Urothelium cell line (cell line): Measurements from ENCODE around the gene ANGEL1.

Source experiments
- DNase-seq: peaks from one replicate; pipeline ENCODE4 v3.0.0; 2011; ENCODE audit warnings: low spot score, mixed read lengths
- FAIRE-seq: peaks from 2 replicates; lab custom pipeline; 2011; peaks lifted over from hg19 to GRCh38; lab: Jason Lieb, UNC

ANGEL1 gene

GRCh38 chr14:76780058-76780345, 32.7 kb downstream of the ANGEL1 start:
- DNase-seq (no peak), FAIRE-seq (peak; percentile 32)

GRCh38 chr14:76779221-76780057, 33.2 kb downstream of the ANGEL1 start:
- FAIRE-seq, result no peak

DNA sequence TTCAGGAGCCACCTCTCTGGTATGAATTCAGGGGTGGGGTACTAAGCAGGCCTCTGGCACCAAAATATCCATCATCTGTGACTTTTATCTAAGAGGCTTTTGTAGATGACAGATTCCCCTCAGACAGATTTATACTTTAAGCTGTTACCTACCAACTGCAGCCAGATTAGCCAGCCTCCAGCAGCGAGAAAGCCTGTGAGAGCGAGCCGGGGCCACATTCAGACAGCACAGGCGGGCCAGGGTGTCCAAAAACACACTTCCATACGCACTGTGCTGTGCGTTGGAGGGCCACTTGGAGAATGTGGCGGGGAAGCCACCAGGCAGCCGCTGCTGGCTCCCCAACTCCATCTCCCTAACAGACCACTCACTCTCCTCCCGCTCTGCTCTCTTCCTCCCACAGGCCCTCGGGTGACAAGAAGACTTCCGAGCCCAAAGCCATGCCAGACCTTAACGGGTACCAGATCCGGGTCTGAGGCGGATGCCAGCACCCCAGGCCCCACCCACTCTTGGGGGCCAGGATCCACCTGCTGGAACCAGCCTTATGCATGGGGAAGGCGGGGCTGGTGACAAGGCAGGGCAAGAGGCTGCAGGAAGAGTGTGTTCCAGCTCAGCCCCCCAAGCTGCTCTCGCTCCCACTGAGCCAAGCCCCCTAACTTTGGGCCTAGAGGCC, 34.0 kb downstream of the ANGEL1 start:
- FAIRE-seq, result no peak
- no peak for DNase-seq

More at GRCh38 chr14:76779221-76780057, 33.2 kb downstream of the ANGEL1 start:
- no peak for DNase-seq

GRCh38 chr14:76777721-76778120, 35.0 kb downstream of the ANGEL1 start:
- FAIRE-seq, result no peak
- DNase-seq, result no peak

DNA sequence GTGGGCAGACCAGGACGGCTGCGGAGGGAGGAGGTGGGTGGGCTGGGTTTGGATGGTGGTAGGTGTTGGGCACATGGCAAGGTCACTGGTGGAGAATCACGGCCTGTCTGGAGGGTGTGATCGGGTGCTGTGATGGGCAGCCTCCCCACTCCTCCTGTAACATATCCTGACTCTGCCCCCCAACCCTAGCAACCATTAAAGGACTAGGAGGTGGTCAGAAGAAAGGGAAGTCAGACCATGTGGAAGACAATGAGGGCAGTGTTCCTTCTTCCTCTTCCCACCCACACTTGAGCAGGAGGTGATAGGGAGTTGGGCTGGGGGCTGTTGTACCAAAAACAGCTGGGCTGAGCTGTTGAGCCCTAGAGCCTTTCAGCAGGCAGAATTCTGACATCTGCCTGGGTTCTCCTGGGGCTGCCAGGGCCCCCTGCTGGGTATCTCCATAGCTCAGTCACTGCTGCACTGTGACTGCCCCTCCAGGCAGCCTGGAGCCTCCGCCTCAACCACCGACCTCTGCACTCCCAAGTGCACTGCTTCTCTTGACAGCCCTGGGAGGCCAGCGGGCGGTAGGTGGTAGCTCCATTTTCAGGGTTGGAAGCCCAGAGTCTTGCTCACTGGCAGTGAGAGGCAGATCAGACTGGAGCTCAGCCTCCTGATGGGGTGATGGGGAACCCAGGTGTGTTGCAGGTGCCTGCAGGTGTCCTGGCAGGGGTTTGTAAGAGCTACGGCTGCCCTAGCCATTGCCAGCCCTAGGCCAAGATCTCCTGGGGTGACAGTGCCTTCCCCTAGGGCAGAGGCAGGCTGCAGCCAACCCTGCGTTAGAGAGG, 36.0 kb downstream of the ANGEL1 start:
- FAIRE-seq (no peak), DNase-seq (no peak)

GRCh38 chr14:76775695-76776427, 36.8 kb downstream of the ANGEL1 start:
- FAIRE-seq (no peak), DNase-seq (no peak)

DNA sequence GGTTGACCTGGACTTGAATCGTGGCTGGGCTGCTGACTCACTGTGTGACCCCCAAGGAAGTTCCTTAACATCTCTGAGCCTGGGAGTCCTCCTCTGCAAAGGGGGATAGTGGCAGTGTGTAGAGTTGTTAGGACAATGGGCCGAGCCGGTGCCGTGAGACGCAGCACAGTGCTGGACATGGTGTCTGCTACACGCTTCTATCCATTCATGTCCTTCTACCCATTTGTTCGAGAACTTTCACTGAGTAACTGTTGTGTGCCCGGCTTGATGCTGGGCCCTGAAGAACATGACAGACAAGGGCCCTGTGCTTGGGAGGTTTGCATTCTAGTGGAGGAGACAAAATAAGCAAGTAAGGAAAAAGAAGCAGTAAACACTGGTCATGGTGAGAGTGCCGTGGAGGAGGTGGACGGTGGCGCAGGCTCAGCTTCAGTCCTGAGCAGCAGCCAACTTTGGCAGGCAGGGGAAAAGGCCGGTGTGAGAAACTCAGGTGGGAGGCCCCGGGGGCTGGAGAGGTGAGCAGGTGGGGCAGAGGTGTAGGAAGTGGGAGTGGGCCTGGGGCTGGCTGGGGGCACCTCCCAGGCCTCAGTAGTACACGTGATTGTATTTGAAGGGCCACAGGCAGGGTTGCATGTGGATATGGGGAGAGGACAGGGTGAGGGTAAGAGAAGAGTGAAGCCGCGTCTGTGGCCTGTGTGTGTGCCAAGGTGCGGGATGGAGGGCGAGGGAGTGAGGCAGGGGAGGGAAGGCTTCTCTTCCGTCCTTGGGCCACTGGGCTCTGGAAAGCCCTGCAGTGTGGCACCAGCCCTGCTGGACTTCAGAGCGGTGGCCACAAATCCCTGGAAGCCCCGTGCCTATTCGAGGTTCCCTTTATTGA, 37.6 kb downstream of the ANGEL1 start:
- no peak for DNase-seq
- no peak for FAIRE-seq

DNA sequence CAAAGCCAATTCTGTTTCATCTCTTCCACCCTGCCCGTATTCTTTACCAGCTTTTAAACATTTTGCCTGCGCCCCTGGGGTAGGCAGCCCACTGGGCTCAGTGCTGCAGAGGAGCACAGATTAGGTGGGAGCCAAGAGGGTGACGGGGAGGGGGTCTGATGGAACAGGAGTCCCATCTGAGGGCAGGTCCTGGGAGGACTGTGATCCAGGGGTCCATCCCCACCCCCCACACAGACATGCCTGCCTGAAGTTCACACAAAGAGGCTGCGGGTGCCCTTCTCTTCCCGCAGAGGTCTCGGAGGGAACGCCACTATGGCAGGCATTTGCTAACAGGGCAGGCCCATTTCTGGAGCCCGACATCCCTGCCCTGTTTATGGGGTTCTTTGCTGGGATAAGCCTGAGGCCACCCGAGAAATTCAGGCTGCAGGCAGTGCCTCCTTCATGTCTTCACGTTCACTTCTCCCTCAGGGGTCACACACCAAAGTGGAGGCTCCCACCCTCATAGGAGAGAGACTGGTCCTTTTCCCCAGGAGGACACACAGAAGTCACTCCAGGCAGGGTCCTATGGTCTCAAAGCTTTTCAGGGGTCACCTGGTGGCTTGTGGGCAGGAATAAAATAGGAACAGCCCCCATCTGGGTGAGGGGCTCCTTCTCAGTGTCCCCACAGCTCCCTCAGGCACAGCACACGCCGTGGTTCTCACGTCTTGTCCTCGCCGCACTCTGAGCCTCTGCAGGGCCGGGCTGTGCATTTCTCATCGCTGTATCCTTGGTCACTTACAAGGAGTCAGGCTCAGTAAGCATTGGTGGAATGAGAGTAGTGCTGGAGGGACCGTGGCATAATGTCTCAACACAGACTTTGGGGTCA, 38.5 kb downstream of the ANGEL1 start:
- FAIRE-seq (no peak), DNase-seq (no peak)

DNA sequence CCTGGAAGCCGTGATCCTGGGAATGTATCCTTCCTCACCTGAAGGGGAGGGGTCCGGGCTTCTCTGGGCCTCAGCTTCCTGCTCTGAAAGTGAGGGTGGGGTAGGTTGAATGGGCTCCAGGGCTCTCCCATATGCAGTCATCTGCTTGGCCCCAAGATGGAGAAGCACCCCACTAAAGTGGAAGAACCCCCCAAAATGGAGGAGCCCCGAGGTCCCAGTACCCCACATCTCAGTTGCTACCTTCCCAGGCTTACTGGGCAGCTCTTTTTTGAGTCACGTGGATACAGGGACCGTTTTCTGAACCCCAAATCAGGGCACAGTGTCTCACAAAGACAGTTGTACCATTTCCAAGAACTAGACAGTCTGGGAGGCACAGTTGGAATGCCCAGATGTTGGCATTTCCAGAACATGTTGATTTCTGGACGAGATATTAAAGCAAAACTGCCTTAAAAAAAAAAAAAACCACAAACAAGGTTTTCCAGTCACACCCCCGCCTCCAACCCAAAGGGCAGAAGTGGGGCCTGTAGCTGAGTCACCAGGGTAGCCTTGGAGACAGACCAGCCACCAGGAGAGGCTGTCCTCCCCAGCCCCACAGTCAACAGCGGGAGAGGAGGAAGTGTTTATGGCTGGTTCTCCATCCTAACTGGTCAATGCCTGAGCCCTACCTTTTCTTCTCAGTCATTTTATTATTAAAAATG, 39.3 kb downstream of the ANGEL1 start:
- peak; percentile 73 for FAIRE-seq
- DNase-seq, result peak; percentile 94

GRCh38 chr14:76772300-76773187, 40.1 kb downstream of the ANGEL1 start:
- peak; percentile 64 for DNase-seq
- FAIRE-seq, result peak; percentile 70

DNA sequence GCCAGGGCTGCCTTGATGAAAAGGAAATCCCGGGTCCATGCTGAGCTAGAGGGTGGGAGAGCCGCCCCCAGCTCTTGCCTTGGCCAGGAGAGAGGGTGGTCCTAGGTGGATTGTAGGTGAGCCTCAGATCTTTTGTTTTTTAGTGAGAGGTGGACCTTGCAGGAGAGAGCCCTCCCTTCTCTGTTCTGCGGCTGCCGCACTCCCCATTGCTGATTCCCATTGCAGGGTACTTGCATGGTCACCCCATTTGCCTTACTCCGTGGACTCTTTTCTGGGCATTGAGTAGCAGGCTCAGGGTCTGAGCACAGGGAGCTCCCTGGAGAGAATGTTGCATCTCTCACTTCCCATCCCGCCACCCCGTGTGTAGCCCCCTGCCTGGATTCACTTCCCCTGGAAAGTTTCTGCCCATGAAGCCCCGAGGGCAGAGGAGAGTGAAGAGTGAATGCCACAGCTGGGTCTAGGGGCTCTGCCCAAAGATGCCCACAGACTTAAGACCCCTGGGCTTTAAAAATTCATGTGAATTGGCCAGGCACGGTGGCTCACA, 41.2 kb downstream of the ANGEL1 start:
- FAIRE-seq (no peak), DNase-seq (no peak)

DNA sequence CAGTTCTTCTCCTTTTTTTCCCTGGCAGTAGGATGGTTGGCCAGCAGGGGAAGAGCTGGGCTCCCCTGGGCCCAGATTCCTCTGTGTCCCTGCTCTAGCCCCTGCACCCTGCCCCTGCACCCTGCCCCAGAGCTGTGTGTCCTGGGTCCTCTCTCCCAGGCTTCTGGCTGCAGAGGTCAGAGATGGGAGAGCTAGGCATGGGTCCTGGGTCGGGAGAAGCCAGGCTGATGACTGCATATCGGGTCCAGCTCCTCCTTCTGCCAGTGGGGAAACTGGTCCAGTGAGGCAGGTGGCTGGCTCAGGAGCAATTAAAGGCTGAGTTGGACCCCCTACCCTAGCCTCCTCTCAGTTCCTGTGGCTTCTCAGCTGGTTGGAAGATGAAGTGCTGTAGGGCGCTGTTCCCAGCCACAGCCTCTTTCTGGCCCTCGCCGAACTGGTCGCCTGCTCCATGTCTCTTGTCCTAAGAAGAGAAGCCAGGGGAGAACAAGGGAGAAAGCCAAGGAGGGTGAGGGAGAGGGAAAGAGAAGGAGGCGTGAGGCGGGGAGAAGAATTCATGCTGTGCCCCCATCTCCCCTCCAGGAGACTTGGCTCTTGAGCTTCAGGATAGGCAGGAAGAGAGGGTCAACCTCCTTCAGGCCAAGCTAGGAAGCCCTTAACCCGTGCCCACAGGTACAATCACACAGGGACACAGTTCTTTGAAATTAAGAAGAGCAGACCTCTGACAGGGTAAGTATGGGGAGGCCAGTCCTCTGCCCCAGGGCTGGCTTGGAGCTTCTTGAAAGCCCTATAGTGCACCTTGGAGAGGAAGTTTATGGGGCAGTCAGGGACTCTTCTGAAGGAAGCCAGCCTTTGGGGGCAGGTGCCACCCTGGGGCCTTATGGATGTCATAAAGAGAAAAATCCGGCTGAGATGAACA, 41.9 kb downstream of the ANGEL1 start:
- FAIRE-seq (no peak), DNase-seq (no peak)

DNA sequence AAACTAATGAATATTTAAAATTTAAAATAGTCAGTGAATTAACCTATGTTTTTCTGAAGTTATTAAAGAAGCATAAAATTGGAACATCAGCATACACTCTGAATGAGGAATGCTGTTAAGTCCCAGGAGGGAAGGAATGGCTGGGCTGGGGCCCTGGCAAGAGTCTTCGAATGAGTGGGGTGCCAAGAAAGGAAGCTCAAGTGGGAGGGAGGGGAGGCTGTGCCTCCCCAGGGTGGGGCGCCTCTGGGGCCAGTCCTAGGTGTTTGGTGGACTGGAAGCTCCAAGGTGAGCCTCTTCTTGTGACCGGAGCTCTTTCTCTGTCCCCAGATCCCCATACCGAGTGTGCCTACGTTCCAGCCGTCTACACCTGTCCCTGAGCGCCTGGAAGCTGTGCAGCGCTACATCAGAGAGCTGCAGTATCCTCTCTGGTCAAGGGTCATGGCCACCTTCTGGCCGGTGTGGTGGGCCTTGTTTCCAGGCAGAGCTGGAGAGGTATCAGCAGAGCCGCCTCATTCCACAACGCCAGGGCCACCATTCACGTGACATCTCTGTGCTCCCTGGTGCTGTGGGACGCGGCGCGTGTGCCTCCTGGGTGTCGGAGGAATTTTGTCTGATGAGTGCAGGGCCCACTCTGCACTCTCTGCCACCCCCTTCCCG, 42.9 kb downstream of the ANGEL1 start:
- DNase-seq (no peak), FAIRE-seq (no peak)

GRCh38 chr14:76768671-76769500, 43.8 kb downstream of the ANGEL1 start:
- FAIRE-seq, result peak; percentile 50
- no peak for DNase-seq
